Cardiac fibroblast (primary cell): Measurements from ENCODE around the gene TSEN2.
"Not testable (repeated sequence)": the region's sequence is repeated elsewhere in the genome, so short reads cannot be mapped to it uniquely, and the experiment has no call there.

ENCODE experiments used
- DNase-seq, 2 donors: peaks; one replicate each; pipeline versions ENCODE4 v3.0.0 to v3.0.0-alpha.2; 2010; ENCODE audit warnings: low read depth in 2 of 2
- H3K4me3 ChIP-seq, 2 donors: replicated peaks in 1 of 2; 1 replicate in 1 of 2; 2 replicates in 1 of 2; pipeline ENCODE4 v1.5.1; 2011; ENCODE audit warnings: low read depth in 2 of 2, low read length in 2 of 2, mild to moderate bottlenecking in 2 of 2, moderate library complexity in 1 of 2
- TF ChIP-seq, protein P1 (sequence below): IDR thresholded peaks from one replicate; pipeline ENCODE4 v1.5.1; 2011; ENCODE audit warnings: low read depth, mild to moderate bottlenecking, low read length, inconsistent platforms

TSEN2 gene

DNA sequence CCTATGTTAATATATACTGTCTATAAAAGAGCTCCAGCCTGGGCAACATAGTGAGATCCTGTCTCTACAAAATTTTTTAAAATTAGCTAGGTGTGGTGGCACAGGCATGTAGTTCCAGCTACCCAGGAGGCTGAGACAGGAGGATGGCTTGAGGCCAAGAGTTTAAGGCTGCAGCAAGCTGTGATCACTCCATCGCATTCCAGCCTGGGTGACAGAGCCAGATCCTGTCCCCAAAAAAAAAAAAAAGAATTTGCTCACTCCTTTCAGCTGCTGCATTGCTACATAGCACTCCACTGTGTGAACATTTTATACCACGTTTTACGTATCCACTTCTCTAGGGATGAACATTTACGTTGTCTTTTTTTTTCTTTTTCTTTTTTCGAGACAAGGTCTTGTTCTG is 6.0 kb upstream of the TSEN2 start:
- peak; percentile 41 to 57 for DNase-seq
- TF ChIP-seq, protein P1, sequence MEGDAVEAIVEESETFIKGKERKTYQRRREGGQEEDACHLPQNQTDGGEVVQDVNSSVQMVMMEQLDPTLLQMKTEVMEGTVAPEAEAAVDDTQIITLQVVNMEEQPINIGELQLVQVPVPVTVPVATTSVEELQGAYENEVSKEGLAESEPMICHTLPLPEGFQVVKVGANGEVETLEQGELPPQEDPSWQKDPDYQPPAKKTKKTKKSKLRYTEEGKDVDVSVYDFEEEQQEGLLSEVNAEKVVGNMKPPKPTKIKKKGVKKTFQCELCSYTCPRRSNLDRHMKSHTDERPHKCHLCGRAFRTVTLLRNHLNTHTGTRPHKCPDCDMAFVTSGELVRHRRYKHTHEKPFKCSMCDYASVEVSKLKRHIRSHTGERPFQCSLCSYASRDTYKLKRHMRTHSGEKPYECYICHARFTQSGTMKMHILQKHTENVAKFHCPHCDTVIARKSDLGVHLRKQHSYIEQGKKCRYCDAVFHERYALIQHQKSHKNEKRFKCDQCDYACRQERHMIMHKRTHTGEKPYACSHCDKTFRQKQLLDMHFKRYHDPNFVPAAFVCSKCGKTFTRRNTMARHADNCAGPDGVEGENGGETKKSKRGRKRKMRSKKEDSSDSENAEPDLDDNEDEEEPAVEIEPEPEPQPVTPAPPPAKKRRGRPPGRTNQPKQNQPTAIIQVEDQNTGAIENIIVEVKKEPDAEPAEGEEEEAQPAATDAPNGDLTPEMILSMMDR: no peak

DNA sequence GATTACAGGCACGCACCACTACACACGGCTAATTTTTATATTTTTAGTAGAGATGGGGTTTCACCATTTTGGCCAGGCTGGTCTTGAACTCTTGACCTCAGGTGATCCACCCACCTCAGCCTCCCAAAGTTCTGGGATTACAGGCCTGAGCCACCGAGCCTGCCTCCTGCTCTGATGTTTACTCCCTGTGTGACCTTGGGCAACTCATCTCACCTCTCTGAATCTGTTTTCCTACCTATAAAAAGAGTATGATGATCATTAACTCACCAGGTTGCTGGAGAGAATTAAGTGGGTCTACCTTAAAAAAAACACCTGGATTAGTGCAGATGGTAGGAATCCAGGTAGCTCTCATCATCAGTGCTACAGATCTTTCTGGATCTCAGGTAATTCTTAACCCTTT is 5.1 kb upstream of the TSEN2 start:
- not testable (repeated sequence) for H3K4me3 ChIP-seq, DNase-seq

More for the DNA sequence above, 6.0 kb upstream of the TSEN2 start:
- no peak overlapping the region for H3K4me3 ChIP-seq

DNA sequence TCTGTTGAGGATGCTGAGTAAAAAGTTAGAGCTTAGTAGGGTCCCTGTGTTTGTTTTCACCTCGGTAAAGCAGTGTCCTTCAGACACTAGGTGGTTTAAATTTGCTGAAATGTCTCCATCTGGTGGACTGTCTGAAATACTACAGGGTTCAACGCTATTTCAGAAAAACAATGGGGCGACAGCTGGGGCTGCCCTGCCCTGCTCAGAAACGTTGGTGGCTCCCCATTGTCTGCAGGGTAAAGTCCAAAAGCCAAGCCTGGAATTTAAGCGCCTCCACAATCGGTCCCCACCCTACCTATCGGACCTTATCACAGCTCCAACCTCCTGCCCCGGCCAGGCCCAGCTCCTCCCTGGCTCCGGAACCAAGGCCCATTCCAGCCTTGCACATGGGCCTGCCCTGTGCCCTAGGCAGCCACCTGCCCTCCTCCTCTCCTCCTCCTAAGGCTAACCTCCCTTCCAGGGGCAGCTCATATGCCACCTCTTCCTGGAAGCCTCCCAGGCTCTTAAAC is 4.3 kb upstream of the TSEN2 start:
- H3K4me3 ChIP-seq: no peak overlapping the region
- peak; percentile 75 for DNase-seq
- TF ChIP-seq, protein P1: peak; percentile 61

DNA sequence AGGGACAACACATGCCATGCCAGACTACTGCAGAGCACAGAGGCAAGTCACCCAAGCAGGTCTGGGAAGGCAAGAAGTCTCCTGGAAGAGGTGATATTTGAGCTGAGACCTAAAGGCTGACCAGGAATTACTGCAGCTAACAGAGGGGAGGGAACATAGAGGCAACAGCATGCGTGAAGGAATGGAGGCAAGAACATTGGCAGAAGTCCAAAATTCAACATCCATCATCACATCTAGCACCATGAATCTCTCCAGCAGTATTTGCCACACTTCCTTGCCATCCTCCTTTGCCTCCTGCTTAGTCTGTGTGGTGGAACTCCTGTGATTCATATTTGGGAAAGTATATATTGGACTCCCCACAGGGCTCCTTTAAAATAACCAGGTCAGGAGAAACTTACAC is 870 bp upstream of the TSEN2 start:
- TF ChIP-seq, protein P1: no peak
- peak in 1 of 2 donors; percentile 41 for DNase-seq
- H3K4me3 ChIP-seq: no peak overlapping the region

DNA sequence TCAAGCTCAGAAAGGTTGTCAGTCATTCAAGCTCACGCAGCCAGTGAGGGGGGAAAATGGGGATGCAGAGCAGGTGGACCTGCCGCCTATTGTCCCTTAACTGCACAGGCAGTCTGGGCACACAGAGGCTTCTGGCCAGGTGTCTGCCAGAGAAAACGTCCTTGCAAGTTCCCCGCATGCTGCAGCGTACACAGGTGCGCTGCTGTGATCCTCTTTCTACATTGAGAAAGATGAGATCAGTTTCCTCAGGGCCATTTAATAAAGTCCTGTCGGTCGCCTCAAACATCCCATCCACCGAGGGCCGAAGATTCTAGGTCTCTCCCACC is 445 bp upstream of the TSEN2 start:
- TF ChIP-seq, protein P1: no peak
- H3K4me3 ChIP-seq: peak overlapping the region; percentile 38 to 76
- no peak for DNase-seq

DNA sequence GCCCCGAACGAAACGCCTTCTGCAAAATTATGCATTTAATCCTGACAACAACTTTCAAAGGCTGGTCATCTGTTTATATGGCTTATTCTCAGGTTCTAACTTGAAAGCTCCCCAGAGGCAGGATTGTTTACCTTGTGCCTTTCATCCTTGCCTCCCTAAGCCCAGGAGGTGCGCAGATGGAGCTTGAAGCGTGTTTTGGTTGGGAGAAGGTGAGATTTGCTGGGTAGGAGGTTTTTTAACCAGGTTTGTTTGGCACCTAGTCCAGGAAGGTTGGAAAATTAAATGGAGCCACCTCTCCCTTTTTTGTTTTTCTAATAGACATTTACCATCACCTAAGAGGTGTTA is 675 bp downstream of the TSEN2 start:
- H3K4me3 ChIP-seq: peak overlapping the region; percentile 74 to 76
- TF ChIP-seq, protein P1: no peak
- DNase-seq: no peak

DNA sequence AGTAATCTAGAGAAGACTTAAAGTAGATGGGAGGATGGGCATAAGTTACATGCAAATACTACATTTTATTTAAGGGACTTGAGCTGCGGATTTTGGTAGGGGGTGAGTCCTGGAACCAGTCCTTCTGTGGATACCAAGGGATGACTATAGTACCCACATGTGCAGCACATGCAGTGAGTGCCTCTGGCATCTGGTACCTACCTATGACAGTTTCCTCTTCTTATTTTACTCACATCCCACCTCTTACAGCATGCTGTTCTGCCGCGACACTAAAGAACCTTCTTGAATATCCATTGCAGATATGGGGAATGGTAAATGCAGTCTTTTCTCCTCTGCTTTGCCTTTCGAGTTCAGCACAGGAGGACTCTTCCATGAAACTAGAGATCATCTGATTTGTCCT is 1.7 kb downstream of the TSEN2 start:
- no peak for DNase-seq
- TF ChIP-seq, protein P1: no peak
- no peak overlapping the region for H3K4me3 ChIP-seq
